ENCODE measurements around the gene DTX3L.

DNA sequence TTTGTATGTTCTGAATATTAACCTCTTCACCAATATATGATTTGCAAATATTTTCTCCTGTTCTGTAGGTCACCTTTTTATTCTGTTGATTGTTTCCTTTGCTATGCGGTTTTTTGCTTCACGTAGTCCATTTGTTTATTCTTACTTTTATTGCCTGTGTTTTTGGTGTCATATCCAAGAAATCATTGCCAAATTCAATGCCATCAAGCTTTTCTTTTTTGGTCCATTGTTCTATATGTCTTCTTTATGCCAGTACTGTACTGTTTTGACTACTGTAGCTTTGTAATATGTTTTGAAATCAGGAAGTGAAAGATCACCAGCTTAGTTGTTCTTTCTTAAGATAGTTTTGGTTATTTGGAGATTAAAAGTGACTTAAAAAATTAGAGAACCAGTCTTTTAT, 17.5 kb downstream of the DTX3L start:
- TF ChIP-seq CTCF (IDR thresholded peaks at IDR 0.05; ENCODE audit: insufficient read depth, low read depth, low read length) (no peak), EZH2 (IDR thresholded peaks at IDR 0.05; ENCODE audit: insufficient read depth, low read length) (no peak)

Data from astrocyte (in vitro differentiated cells and primary cell).